CD4-positive, alpha-beta T cell treated with Interferon gamma for 1 hour (primary cell): ENCODE data around the gene SLC9A2.
A peak's percentile ranks its signal among the peaks of the same experiment; 100 is the strongest.

ENCODE experiments used
- DNase-seq: peaks from one replicate; pipeline ENCODE4 v3.0.0-alpha.2; 2020

The SLC9A2 gene, protein sequence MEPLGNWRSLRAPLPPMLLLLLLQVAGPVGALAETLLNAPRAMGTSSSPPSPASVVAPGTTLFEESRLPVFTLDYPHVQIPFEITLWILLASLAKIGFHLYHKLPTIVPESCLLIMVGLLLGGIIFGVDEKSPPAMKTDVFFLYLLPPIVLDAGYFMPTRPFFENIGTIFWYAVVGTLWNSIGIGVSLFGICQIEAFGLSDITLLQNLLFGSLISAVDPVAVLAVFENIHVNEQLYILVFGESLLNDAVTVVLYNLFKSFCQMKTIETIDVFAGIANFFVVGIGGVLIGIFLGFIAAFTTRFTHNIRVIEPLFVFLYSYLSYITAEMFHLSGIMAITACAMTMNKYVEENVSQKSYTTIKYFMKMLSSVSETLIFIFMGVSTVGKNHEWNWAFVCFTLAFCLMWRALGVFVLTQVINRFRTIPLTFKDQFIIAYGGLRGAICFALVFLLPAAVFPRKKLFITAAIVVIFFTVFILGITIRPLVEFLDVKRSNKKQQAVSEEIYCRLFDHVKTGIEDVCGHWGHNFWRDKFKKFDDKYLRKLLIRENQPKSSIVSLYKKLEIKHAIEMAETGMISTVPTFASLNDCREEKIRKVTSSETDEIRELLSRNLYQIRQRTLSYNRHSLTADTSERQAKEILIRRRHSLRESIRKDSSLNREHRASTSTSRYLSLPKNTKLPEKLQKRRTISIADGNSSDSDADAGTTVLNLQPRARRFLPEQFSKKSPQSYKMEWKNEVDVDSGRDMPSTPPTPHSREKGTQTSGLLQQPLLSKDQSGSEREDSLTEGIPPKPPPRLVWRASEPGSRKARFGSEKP

GRCh38 chr2:102619414-102620319, at the start of gene SLC9A2:
Gene SLC9A2 (plus strand): TSS chr2:102619553. CDS start chr2:102619849, 296 bp downstream.
- no peak for DNase-seq

- no peak for DNase-seq
These were observed 43.5 kb upstream of the SLC9A2 start for GRCh38 chr2:102575888-102576287.

- DNase-seq, result no peak
These were observed 41.0 kb upstream of the SLC9A2 start for GRCh38 chr2:102578376-102578775.

GRCh38 chr2:102581911-102582310, 37.4 kb upstream of the SLC9A2 start:
- no peak for DNase-seq

- DNase-seq, result no peak
These were observed 36.5 kb upstream of the SLC9A2 start for GRCh38 chr2:102582845-102583244.

DNA sequence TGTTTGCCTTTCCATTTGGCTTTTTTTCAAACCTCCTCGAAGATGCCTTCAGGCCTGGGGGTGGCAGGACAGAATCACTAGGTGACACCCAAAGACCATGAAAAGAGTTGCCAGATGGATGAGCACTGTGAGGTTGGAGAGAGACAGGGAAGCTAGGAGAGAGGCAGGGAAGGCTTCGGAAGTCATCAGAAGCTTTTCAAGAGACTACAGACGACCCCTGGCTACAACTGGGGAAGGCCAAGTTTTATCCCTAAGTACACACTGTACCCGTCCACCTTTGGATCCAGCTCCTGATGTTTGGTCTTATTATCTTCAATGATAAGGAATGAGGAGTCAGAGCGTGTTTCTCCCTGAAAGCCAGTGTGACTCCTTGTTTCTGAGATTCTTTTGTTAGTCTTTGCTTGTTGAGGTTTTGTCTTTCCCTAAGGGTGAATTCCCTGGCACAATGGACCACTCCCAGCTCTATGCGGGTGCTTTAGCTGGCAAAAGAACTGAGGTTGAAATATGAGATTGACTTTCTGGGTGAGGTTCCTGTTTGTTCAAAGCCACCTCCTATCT, 33.4 kb upstream of the SLC9A2 start:
- DNase-seq, result no peak

DNA sequence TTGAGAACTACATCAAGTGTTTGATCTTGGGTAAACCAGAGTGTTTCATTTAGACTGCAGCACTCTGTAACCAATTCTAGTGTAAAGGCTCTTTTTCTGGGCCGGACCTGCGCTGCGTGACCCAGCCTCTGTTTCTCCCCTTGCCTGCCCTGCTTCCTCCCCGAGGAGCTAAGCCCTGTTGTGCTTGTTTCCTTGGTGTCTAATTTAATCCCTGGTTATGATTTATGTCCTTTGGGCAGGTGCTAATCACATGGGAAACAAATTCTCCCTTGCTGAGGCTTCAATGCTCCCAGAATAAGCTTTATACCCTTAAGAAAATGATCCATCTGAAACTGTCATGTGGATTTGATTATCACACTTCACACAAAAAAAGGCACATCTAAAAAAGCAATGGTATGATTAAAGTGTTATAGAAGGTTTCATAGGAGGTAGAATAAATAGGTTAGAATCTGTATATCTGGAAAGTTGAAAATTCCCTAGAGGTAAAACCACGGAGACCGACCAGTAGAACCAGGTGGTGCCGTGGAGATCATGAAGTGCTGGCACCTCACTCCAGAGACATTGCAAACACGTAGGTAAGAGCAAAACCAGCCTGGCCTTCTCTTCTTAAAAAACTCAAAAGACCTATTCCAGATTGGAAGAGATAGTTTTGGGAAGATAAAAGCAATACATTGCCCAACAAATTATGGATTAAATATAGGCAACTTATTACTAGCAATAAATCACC, 31.0 kb upstream of the SLC9A2 start:
- DNase-seq, result no peak

- no peak for DNase-seq
These were observed 29.9 kb upstream of the SLC9A2 start for GRCh38 chr2:102589444-102589843.

GRCh38 chr2:102591491-102592045, 27.8 kb upstream of the SLC9A2 start:
- no peak for DNase-seq

- DNase-seq, result no peak
These were observed 26.8 kb upstream of the SLC9A2 start for GRCh38 chr2:102592601-102593000.

DNA sequence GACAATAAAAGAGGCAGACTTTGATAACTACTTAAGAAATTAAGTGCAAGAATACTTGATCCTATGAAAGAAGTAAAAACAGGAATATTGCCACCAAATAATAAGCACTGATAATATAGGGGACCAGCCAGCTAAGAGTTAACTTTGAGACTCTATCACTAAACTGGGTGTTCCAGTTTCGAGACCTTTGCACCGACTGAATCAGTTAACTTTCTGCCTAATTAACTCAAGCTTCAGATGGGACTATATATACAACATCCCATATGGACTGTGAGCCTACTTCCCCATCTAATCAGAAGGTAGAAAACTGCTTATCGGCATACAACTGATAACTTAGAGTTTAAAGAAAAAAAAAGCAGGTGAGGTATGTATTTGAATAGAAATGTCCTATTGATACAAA, 25.8 kb upstream of the SLC9A2 start:
- DNase-seq, result no peak

GRCh38 chr2:102594445-102595016, 24.8 kb upstream of the SLC9A2 start:
- no peak for DNase-seq

DNA sequence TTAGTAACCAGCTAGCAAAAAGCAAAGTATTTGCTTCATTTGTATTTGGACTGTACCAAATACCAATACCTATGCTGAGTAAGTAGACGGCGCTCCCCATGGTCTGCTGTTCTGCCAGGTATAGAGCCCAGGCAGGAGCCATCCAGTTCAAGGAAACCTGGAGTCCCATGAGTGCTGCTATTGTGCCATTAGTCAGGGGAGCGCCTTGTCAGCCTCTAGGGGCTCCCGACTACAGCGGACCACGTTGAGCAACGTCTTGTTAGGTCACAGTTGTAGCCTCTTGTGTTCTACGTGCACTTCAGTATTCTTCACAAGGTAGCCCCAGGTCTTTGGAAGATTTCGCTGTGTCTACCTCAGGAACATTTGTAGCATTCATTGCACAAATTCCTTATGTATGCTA, 21.6 kb upstream of the SLC9A2 start:
- DNase-seq, result no peak

DNA sequence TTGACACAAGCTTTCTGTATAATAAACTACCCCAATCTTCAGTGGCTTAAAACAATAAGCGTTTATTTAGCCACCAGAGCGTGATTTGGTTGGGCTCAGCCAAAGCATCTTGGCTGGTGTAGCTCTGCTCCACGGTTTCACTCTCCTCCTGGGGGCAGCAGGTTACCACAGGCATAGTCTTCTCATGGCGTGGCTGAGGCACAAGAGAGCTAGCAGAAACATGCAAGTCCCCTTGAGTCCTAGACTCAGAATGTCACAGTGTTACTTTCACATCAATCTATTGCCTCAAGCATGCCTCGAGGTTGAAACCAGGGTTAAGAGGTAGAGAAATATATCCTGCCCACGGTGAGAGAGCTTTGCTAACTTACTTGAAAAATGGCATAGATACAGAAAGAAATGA, 19.9 kb upstream of the SLC9A2 start:
- no peak for DNase-seq

DNA sequence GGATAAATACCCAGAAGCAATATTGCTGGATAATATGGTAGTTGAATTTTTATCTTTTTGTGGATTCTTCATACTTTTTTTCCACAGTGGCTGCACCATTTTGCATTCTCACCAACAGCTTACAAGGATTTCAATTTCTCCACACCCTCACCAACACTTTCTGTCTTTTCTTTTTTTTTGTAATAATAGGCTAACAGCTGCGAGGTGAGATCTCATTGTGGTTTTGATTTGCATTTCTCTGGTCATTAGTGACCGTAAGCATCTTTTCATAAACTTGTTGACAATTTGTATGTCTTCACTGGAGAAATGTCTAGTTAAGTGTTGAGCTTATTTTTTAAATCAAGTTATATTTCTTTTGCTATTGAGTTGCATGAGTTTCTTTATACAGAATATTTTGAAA, 17.6 kb upstream of the SLC9A2 start:
- no peak for DNase-seq

DNA sequence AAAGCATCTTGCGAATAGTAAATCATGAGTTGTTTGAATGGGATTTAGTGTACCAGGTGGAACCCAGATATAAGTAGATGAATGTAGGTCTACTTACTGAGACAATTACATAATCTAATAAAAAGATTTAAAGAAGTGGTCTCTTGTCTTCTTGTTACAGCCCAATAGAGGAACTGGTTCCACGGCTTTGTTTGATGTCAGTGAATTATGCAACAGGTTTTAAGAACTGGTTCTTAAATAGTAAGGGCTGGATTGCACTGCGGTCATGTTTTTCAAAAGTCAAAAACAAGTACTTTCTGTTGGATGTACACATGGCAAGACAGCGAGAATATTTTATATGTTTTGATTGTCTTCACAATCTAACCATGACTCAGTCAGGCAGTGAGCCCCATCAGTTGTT, 15.4 kb upstream of the SLC9A2 start:
- no peak for DNase-seq

GRCh38 chr2:102604769-102605168, 14.6 kb upstream of the SLC9A2 start:
- DNase-seq, result no peak

GRCh38 chr2:102606353-102606752, 13.0 kb upstream of the SLC9A2 start:
- no peak for DNase-seq

- DNase-seq, result peak; percentile 36
These were observed 3.5 kb upstream of the SLC9A2 start for GRCh38 chr2:102615620-102616436.
